Measurements from ENCODE around the gene ARHGEF28. TPM values are rescaled to one million over a fixed set of nuclear protein-coding genes. Genes with fewer than 3 reads are reported as not detected.

The ARHGEF28 gene
- total RNA-seq, 2 experiments from 2014 or later, result not detected

GRCh38 chr5:73820326-73820725 lies 194.3 kb downstream of the ARHGEF28 start:
- ChIA-PET CTCF (ENCODE audit: unreplicated experiment) (no interaction called here), POLR2A (no interaction called here)
- DNase-seq (ENCODE audit: low spot score), result no peak
- intact Hi-C loops (cut with micrococcal nuclease; ENCODE audit: unreplicated experiment), result no loop called here
- TF ChIP-seq EZH2phosphoT487 (IDR thresholded peaks at IDR 0.05; ENCODE audit: borderline replicate concordance, low read depth, low read length), result no peak
- TF ChIP-seq CTCF (conservative IDR thresholded peaks at IDR 0.05; ENCODE audit: low read length), result no peak
- no peak overlapping the region for H2AFZ ChIP-seq (ENCODE audit: low read length)
- no peaks in the 10 kb centered on the region for H3K36me3 ChIP-seq (ENCODE audit: insufficient read depth, low read length)
- H3K27ac ChIP-seq (ENCODE audit: low read depth, low read length, poor library complexity, severe bottlenecking), result no peak overlapping the region
- H3K4me1 ChIP-seq (ENCODE audit: insufficient read depth, low read length, poor library complexity, severe bottlenecking), result no peaks in the 10 kb centered on the region
- H4K20me1 ChIP-seq (ENCODE audit: insufficient read depth, low read length), result no peaks in the 10 kb centered on the region
- no peak overlapping the region for H3K4me2 ChIP-seq (ENCODE audit: low read length)
- no peak overlapping the region for H3K4me3 ChIP-seq (ENCODE audit: low read depth, low read length, poor library complexity, severe bottlenecking)
- H3K79me2 ChIP-seq (ENCODE audit: insufficient read depth, low read depth, low read length), result no peaks in the 10 kb centered on the region
- BruUV-seq (replicated peaks), result no TSS peak
- no peaks in the 10 kb centered on the region for H3K9me2 ChIP-seq (ENCODE audit: insufficient read depth, low read length)
- H3K9me3 ChIP-seq (ENCODE audit: low read length), result no peaks in the 10 kb centered on the region

GRCh38 chr5:73821003-73821402 lies 195.0 kb downstream of the ARHGEF28 start:
- TF ChIP-seq EZH2phosphoT487 (IDR thresholded peaks at IDR 0.05; ENCODE audit: borderline replicate concordance, low read depth, low read length), result no peak
- TF ChIP-seq CTCF (conservative IDR thresholded peaks at IDR 0.05; ENCODE audit: low read length), result no peak
- no peaks in the 10 kb centered on the region for H3K36me3 ChIP-seq (ENCODE audit: insufficient read depth, low read length)
- no peaks in the 10 kb centered on the region for H3K79me2 ChIP-seq (ENCODE audit: insufficient read depth, low read depth, low read length)
- no peaks in the 10 kb centered on the region for H3K9me3 ChIP-seq (ENCODE audit: low read length)
- no peak overlapping the region for H3K4me2 ChIP-seq (ENCODE audit: low read length)
- H3K4me1 ChIP-seq (ENCODE audit: insufficient read depth, low read length, poor library complexity, severe bottlenecking), result no peaks in the 10 kb centered on the region
- H2AFZ ChIP-seq (ENCODE audit: low read length), result no peak overlapping the region
- no peak for DNase-seq (ENCODE audit: low spot score)
- no TSS peak for BruUV-seq (replicated peaks)
- no peaks in the 10 kb centered on the region for H3K9me2 ChIP-seq (ENCODE audit: insufficient read depth, low read length)
- no peak overlapping the region for H3K27ac ChIP-seq (ENCODE audit: low read depth, low read length, poor library complexity, severe bottlenecking)
- CTCF ChIA-PET (ENCODE audit: unreplicated experiment), result no interaction called here
- POLR2A ChIA-PET, result no interaction called here
- H3K4me3 ChIP-seq (ENCODE audit: low read depth, low read length, poor library complexity, severe bottlenecking), result no peak overlapping the region
- intact Hi-C loops (cut with micrococcal nuclease; ENCODE audit: unreplicated experiment), result no loop called here
- no peaks in the 10 kb centered on the region for H4K20me1 ChIP-seq (ENCODE audit: insufficient read depth, low read length)

GRCh38 chr5:73822278-73822988 lies 196.4 kb downstream of the ARHGEF28 start:
- Histone ChIP-seq H3K9me3 (ENCODE audit: low read length) (no peaks in the 10 kb centered on the region), H3K36me3 (ENCODE audit: insufficient read depth, low read length) (no peaks in the 10 kb centered on the region), H4K20me1 (ENCODE audit: insufficient read depth, low read length) (no peaks in the 10 kb centered on the region), H3K4me1 (ENCODE audit: insufficient read depth, low read length, poor library complexity, severe bottlenecking) (no peaks in the 10 kb centered on the region), H2AFZ (ENCODE audit: low read length) (no peak overlapping the region), H3K4me2 (ENCODE audit: low read length) (no peak overlapping the region), H3K4me3 (ENCODE audit: low read depth, low read length, poor library complexity, severe bottlenecking) (no peak overlapping the region), H3K27ac (ENCODE audit: low read depth, low read length, poor library complexity, severe bottlenecking) (no peak overlapping the region), H3K9me2 (ENCODE audit: insufficient read depth, low read length) (no peaks in the 10 kb centered on the region), H3K79me2 (ENCODE audit: insufficient read depth, low read depth, low read length) (no peaks in the 10 kb centered on the region)
- ChIA-PET CTCF (ENCODE audit: unreplicated experiment) (no interaction called here), POLR2A (interaction anchor here (0.6 kb wide), 1 partner anchor 21 kb away, joined by 3 read pairs; no protein-coding TSS in a partner anchor)
- BruUV-seq (replicated peaks), result no TSS peak
- intact Hi-C loops (cut with micrococcal nuclease; ENCODE audit: unreplicated experiment), result no loop called here
- TF ChIP-seq CTCF (conservative IDR thresholded peaks at IDR 0.05; ENCODE audit: low read length), result no peak
- no peak for TF ChIP-seq EZH2phosphoT487 (IDR thresholded peaks at IDR 0.05; ENCODE audit: borderline replicate concordance, low read depth, low read length)
- DNase-seq (ENCODE audit: low spot score), result no peak

Measured in OCI-LY7 (cell line).